ENCODE measurements around the gene DCLK2. TPM values are rescaled to one million over a fixed set of nuclear protein-coding genes. Genes with fewer than 3 reads are reported as not detected.

Gene DCLK2
- total and polyA plus RNA-seq, 2 of the 4 experiments (the other 2 are of a cell fraction): 11.3 to 15.5 TPM

- Histone ChIP-seq H2BK15ac (ENCODE audit: low read depth, low read length) (no peak overlapping the region), H2AK9ac (replicated peaks; ENCODE audit: low read depth, low read length, poor library complexity) (no peak overlapping the region), H3K56ac (ENCODE audit: extremely low read depth, insufficient read depth, low read length) (no peak overlapping the region), H3K18ac (ENCODE audit: low read depth, low read length) (no peak overlapping the region), H3K9me1 (ENCODE audit: insufficient read depth, low read length) (peaks cover 12% of the 10 kb centered on the region), H2BK5ac (ENCODE audit: low read depth, low read length, poor library complexity, severe bottlenecking) (no peak overlapping the region), H4K91ac (ENCODE audit: insufficient read depth, low read depth, low read length) (no peak overlapping the region), H4K20me1 (ENCODE audit: insufficient read depth, low read length) (no peaks in the 10 kb centered on the region), H3K23ac (ENCODE audit: low read depth, low read length) (no peak overlapping the region), H3K4me2 (ENCODE audit: low read depth, low read length) (no peak overlapping the region), H3K36me3 (ENCODE audit: control insufficient read depth, insufficient read depth, low read length) (no peaks in the 10 kb centered on the region), H3K4me1 (ENCODE audit: control insufficient read depth, insufficient read depth, low read length) (peaks cover 10% of the 10 kb centered on the region), H3K27me3 (ENCODE audit: control insufficient read depth, insufficient read depth, low read length) (no peaks in the 10 kb centered on the region), H3K27ac (ENCODE audit: insufficient read depth, low read length) (no peak overlapping the region), H2AFZ (replicated peaks; ENCODE audit: low read length, poor library complexity) (no peak overlapping the region), H4K5ac (ENCODE audit: low read depth, low read length) (no peak overlapping the region; the same call in 1 of the 2 replicates), H3K4ac (ENCODE audit: low read depth, low read length) (no peak overlapping the region), H2BK120ac (ENCODE audit: low read depth, low read length) (no peak overlapping the region), H3K9me3 (ENCODE audit: control insufficient read depth, insufficient read depth, low read length) (no peaks in the 10 kb centered on the region), H3K79me1 (ENCODE audit: low read depth in 1 of 2, low read length in 2 of 2) (peaks cover 62 to 72% of the 10 kb centered on the region in 2 experiments), H3K4me3 (ENCODE audit: insufficient read depth, low read depth, low read length) (no peak overlapping the region), H2AK5ac (ENCODE audit: low read depth, low read length) (no peak overlapping the region; the same call in 1 of the 2 replicates), H3K14ac (replicated peaks; ENCODE audit: low read depth, low read length) (0 out of 2 replicates have a peak overlapping the region, but pooled peaks have one; percentile 51), H4K8ac (ENCODE audit: low read depth in 2 of 2, low read length in 2 of 2) (no peak overlapping the region), H2BK20ac (ENCODE audit: low read depth, low read length) (no peak overlapping the region), H3K9ac (ENCODE audit: low read depth, low read length) (no peak overlapping the region)
- dilution Hi-C loops (cut with HindIII; ENCODE audit: low sequenced_read_pairs, unreplicated experiment): no loop called here
- in situ Hi-C loops (cut with MboI; ENCODE audit: low sequenced_read_pairs): no loop called here
- no peak for ATAC-seq (ENCODE audit: low read depth)
- no peak for TF ChIP-seq NFE2L2 (IDR thresholded peaks at IDR 0.05; ENCODE audit: low read depth, low read length)
- peak; percentile 66 for TF ChIP-seq CEBPB (IDR thresholded peaks at IDR 0.05; ENCODE audit: low read depth, low read length)
- TF ChIP-seq RCOR1 (IDR thresholded peaks at IDR 0.05; ENCODE audit: insufficient replicate concordance, low read length): no peak
- no peak for TF ChIP-seq ELK1 (IDR thresholded peaks at IDR 0.05; ENCODE audit: borderline replicate concordance, low read depth, low read length)
- TF ChIP-seq MXI1 (IDR thresholded peaks at IDR 0.05; ENCODE audit: borderline replicate concordance, low read depth, low read length): no peak
- no peak for TF ChIP-seq SMC3 (IDR thresholded peaks at IDR 0.05; ENCODE audit: low read depth, low read length)
- no peak for TF ChIP-seq MAFK (IDR thresholded peaks at IDR 0.05; ENCODE audit: low read depth, low read length)
- no peak for TF ChIP-seq RFX5 (IDR thresholded peaks at IDR 0.05; ENCODE audit: low read depth, low read length)
- CTCF ChIA-PET: no interaction called here
- no peak for DNase-seq
- POLR2A ChIA-PET (ENCODE audit: unreplicated experiment): no interaction called here
- BruUV-seq (replicated peaks): no TSS peak
- no CpG with 5 or more reads among the region's 1 CpG for WGBS, 2 experiments (ENCODE audit: extremely low coverage in 2 of 2, insufficient read length in 1 of 2)
- intact Hi-C loops (cut with micrococcal nuclease): no loop called here
Observed at GRCh38 chr4:150149381-150149780, 71.1 kb downstream of the DCLK2 start.

All from IMR-90 (cell line).